ENCODE data around the gene FAM167B.

- TF ChIP-seq CTCF (IDR thresholded peaks at IDR 0.05) (no peak), POLR2A (IDR thresholded peaks at IDR 0.05) (no peak), POLR2AphosphoS5 (IDR thresholded peaks at IDR 0.05) (no peak), EP300 (IDR thresholded peaks at IDR 0.05; ENCODE audit: low read depth) (no peak)
Measured at GRCh38 chr1:32266921-32267591, 20.0 kb downstream of the FAM167B start.

Data from transverse colon (tissue), 4 donors.